Measurements from ENCODE around the gene FLT3LG.
"Not testable (repeated sequence)": the region's sequence is repeated elsewhere in the genome, so short reads cannot be mapped to it uniquely, and the experiment has no call there.

Gene FLT3LG

DNA sequence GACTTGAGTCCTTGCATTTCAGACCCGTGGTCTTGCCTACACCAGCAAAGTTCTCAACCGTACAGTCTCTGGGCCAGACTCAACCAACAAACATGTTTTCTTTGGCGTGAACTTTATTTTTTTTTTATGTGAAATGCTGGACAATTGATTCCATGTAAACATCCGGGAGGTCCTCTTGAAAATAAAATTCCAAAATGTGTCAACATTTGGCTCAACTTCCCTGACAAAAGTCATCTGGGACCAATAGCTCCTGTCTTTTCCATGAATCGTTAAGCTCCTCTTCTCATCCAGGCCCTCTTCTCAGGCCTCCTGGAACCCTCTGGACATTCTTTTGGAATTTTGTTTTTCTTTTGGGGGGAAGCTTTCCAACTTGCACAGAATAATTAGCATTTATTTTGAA, 18.2 kb upstream of the FLT3LG start:
- H3K4me3 ChIP-seq (ENCODE audit: low read length) = no peak overlapping the region
- TF ChIP-seq, protein P1, sequence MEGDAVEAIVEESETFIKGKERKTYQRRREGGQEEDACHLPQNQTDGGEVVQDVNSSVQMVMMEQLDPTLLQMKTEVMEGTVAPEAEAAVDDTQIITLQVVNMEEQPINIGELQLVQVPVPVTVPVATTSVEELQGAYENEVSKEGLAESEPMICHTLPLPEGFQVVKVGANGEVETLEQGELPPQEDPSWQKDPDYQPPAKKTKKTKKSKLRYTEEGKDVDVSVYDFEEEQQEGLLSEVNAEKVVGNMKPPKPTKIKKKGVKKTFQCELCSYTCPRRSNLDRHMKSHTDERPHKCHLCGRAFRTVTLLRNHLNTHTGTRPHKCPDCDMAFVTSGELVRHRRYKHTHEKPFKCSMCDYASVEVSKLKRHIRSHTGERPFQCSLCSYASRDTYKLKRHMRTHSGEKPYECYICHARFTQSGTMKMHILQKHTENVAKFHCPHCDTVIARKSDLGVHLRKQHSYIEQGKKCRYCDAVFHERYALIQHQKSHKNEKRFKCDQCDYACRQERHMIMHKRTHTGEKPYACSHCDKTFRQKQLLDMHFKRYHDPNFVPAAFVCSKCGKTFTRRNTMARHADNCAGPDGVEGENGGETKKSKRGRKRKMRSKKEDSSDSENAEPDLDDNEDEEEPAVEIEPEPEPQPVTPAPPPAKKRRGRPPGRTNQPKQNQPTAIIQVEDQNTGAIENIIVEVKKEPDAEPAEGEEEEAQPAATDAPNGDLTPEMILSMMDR (conservative IDR thresholded peaks at IDR 0.05; ENCODE audit: low read depth, low read length) = no peak
- DNase-seq (ENCODE audit: low read depth) = no peak

DNA sequence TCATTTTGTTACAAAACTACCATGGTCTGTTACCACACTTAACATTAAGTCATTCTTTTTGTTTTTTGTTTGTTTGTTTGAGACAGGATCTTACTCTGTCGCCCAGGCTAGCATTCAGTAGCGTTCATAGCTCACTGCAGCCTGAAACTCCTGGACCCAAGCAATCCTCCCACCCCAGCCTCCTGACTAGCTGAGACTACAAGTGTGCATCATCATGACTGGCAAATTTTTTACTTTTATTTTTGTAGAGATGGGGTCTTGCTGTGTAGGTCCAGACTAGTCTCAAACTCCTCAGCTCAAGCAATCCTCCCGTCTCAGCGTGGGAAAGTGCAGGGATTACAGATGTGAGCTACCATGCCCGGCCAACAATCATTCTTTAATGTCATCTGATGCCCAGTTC, 17.7 kb upstream of the FLT3LG start:
- TF ChIP-seq, protein P1 (conservative IDR thresholded peaks at IDR 0.05; ENCODE audit: low read depth, low read length) = no peak
- no peak overlapping the region for H3K4me3 ChIP-seq (ENCODE audit: low read length)
- DNase-seq (ENCODE audit: low read depth) = no peak

DNA sequence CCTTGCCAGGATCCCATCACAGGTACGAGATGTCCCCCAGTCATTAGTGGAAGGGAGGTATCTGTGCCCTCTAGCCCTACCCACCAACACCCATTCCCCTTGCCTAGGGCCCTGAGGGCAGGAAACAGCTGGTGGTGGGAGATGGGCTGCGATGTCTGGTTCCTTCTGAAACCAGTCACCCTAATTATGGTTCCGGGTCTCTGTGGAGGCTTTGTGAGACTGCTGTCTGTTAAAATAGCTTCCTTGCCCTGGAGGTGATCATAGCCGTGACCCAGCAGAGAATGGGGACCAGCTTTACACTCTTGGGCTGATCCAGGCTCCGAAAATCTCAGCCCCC, 15.5 kb upstream of the FLT3LG start:
- H3K4me3 ChIP-seq (ENCODE audit: low read length) = no peak overlapping the region
- no peak for DNase-seq (ENCODE audit: low read depth)
- TF ChIP-seq, protein P1 (conservative IDR thresholded peaks at IDR 0.05; ENCODE audit: low read depth, low read length) = no peak

DNA sequence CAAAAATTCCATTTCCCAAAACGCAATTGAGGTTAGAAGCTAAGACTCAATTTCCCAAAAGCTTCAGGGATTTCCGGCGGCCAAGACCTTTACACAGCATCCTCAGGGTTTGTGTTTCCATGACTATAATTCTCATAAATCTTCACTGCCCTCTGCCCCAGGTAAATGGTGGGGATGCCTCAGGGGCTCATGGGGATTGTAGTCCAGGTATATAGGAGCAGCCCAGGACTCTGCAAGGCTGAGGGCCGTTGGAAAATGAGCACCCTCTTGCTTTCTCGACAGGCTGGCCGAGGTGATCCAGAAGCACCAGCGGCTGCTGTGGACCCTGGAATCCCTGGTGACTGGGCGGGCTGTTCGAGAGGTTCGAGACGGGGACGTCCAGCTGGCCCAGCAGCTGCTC, 14.6 kb upstream of the FLT3LG start:
- TF ChIP-seq, protein P1 (conservative IDR thresholded peaks at IDR 0.05; ENCODE audit: low read depth, low read length) = no peak
- H3K4me3 ChIP-seq (ENCODE audit: low read length) = no peak overlapping the region
- DNase-seq (ENCODE audit: low read depth) = no peak

DNA sequence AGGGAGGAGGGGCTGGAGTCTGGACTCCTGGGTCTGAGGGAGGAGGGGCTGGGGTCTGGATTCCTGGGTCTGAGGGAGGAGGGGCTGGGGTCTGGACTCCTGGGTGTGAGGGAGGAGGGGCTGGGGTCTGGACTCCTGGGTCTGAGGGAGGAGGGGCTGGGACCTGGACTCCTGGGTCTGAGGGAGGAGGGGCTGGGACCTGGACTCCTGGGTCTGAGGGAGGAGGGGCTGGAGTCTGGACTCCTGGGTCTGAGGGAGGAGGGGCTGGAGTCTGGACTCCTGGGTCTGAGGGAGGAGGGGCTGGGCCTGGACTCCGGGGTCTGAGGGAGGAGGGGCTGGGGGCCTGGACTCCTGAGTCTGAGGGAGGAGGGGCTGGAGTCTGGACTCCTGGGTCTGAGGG, 12.9 kb upstream of the FLT3LG start:
- not testable (repeated sequence) for H3K4me3 ChIP-seq (ENCODE audit: low read length); DNase-seq (ENCODE audit: low read depth)

DNA sequence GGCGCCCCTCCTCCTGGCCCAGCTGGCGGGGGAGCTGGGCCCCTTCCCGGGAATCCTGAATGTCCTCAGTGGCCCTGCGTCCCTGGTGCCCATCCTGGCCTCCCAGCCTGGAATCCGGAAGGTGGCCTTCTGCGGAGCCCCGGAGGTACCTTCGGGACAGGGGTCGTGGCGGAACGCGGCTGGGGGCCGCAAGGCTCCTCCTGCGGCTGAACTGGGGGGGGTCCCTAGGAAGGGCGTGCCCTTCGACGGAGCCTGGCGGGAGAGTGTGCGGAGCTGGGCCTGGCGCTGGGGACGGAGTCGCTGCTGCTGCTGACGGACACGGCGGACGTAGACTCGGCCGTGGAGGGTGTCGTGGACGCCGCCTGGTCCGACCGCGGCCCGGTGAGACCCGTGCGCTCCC, 12.4 kb upstream of the FLT3LG start:
- TF ChIP-seq, protein P1 (conservative IDR thresholded peaks at IDR 0.05; ENCODE audit: low read depth, low read length) = no peak
- no peak overlapping the region for H3K4me3 ChIP-seq (ENCODE audit: low read length)
- DNase-seq (ENCODE audit: low read depth) = no peak

DNA sequence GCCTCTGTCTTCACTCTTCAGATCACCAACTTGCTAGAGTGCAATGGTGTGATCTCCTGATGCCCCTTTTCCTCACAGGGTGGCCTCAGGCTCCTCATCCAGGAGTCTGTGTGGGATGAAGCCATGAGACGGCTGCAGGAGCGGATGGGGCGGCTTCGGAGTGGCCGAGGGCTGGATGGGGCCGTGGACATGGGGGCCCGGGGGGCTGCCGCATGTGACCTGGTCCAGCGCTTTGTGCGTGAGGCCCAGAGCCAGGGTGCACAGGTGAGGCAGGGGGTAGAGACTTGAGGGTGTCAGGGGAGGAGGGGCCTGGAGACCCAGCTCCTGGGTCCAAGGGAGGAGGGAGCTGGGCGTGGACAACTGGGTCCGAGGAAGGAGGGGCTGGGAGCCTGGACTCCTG, 11.5 kb upstream of the FLT3LG start:
- no peak for DNase-seq (ENCODE audit: low read depth)
- no peak overlapping the region for H3K4me3 ChIP-seq (ENCODE audit: low read length)
- TF ChIP-seq, protein P1 (conservative IDR thresholded peaks at IDR 0.05; ENCODE audit: low read depth, low read length) = no peak

All from retinal pigment epithelial cell (primary cell).